NOMO-1 (cell line): ENCODE results near the gene APBA2.
"Not testable (repeated sequence)": the region's sequence is repeated elsewhere in the genome, so short reads cannot be mapped to it uniquely, and the experiment has no call there.

Experiments
- DNase-seq, 2 experiments: peaks; one replicate each; lab custom pipeline; 2025; ENCODE audit not compliant: unreplicated experiment in 2 of 2; lab: John Stamatoyannopoulos, UW

Gene APBA2

DNA sequence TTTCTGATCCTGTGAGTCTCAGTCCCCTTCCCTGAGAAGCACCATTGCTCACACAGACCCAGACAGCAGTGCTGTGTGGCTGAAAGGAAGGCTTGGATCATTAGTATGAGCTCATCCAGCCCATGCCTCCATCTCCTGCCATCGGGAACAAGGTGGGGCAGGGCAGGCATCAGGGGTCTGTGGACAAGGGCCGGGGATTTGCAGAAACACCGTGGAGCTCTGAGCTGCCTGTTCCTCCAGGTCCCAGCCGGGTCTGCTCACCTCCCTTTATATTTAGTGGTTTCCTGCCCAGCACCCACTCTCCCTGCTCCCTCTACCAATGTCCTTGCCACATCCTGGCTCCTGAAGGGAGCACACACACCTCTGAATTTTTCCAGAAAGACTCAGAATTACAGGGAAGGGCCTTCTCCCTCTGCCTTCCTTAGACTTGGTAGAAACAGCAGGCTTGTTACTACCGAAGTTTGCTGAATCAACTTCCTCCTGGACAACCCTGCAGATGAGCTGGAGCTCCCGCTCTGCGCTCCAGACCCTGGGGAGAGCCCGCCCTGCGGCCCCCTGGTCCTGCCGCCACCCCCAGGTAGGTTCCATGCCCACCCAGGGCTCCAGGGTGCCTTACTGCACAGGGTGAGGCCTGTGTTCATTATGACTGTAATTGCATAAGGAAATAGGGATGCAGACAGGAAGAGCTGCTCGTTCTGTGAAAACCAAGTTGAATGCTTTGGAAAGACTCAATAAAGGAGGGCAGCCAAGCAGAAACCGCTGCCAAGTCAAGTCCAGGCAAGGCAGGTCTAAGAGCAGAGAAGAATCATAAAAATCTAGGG is 255.7 kb downstream of the APBA2 start:
- no peak for DNase-seq

DNA sequence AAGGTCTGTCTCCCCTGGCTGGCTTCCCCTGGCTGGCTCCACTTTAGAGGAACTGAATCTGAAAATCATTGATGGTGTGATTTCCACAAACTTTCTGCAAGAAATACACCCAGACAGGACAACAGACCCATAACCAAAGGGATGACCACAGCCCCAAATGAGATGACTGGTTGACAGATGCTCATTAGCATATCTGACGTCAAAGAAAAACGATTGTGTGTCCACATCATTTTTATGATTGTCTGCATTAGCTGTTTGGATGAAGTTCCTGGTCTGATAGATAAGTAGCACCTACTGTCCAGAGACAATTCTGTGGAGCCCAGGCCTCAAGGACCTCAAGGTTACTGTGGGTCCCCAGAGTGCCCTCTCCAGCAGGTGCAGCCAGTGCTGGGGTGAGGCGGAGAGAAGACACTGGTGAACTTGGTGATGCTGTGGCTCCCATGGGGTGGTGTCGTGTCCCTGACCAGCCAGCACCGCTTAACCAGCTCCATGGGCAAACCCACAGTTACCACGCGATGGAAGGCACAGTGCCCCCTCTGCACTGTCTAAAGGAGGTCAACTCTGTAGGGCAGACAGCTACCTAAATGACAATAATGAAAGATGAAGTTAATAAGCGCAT is 256.5 kb downstream of the APBA2 start:
- DNase-seq: peak; percentile 25 to 64

DNA sequence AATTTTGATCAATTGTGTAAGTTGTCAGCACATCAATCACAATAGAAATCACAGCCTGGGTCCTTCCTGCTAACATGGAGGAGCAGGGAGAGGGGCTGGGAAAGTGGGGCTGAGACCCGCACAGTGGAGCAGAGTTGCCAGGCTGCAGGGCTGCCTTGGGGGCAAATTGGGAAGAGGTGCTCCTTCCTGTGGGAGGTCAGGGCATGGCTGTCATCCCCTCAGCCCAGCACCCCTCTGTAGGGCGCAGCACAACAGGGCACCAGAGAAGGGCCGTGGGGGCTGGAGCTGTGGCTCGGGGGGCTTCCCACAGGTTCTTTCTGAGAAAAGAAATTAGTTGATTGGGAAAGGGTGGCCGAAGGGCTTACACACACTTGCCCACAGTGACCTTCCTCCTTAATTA is 257.5 kb downstream of the APBA2 start:
- no peak for DNase-seq

DNA sequence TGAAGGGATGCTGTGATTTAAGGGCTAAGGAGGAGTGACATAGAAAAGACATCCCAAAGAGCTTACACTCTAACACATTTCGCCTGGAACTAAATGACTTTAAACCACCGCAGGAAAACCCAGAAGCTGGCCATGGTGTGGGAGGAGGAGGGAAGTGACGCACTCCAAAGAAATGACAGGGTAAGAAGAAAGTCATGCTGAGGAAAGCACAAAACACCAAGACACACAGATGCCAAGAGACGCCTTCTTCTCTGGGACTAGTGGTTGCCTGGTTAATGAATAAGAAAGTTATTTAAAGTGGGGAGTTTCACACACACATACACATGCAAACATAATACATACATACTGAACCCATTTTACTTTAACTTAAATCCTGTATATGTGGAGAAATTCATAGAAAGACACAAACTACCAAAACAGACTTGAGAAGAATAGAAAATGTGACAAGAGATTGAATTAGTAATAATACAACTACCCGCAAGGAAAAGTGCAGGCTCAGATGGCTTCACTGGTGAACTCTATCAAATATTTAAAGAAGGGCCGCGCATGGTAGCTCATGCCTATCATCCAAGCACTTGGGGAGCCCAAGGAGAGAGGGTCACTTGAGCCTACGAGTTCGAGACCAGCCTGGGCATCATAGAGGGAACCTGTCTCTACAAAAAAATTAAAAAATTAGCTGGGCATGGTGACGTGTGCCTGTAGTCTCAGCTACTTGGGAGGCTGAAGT is 258.3 kb downstream of the APBA2 start:
- no peak for DNase-seq

DNA sequence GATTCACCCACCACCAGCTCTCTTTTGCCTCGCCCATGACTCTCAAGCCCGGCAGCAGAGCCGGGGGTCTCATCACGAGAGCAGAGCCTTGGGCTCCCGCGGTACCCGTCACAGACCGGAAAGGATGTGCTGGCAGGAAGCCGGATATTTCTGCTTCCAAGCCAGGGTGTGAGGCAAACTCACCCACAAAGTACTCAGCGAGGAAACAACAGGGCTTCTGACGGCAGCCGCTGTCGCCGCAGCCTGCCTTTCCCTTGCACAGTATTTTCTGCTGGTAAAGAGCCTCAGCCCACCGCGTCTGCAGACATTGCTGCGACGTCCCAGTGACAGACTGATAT is 263.9 kb downstream of the APBA2 start:
- no peak for DNase-seq

DNA sequence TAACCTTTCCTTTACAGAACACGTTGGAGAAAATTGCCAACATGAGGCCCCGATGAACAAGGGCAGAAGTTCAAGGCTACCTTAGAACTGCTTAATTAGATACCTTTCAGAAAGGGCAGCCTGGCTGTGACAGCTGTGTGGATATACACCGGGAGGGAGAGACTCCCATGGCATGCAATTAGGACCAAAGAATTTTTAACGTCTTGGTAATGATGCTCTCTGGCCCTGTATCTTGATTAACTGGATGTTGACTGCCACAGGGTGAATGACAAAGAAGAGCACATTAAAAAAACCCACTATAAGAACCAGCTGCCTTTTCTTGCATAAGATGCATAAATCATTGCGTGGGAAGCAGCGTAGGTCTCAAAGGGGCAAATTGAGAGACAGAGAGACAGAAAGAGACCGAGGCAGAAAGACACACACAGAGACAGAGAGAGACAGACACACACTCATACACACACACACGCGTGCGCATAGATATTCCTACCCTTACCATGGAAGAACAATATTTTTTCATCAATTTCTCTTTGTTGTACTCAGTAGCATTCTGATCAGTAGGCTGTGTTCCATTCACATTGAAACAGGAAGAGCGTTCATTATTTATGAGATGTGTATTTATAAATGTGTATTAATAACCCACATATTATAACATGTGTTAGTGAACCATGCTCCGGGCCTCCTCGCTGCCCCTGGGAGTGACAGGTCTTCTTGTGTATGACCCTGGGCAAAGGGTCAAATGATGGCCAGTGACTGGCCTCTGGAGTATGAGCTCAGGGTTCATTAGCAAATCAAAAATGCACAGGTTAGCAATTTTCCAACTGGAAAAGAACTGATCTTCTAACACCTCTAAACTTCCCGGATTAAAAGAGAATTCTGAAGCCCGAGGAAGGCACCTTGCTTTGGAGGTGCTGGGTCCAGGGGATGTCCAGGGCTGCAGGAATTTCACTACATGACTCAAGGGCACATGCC is 265.0 kb downstream of the APBA2 start:
- DNase-seq: no peak

DNA sequence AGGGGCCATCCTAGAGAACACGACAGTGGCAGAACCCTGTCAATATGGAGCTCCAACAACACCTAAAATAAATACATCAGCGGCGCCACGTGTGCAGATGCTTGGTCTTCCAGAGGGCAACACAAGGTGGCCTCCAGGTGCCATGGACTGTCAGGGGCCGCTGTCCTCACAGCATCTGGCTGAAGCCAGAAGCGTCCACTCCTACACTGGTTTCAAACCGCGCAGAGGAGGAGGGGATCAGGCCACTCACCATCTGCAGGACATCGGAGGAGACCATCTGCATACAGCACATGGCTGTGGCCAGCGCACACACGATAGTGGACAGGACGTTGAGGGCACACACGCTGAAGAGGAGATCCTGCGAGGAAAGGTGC is 265.7 kb downstream of the APBA2 start:
- no peak for DNase-seq

DNA sequence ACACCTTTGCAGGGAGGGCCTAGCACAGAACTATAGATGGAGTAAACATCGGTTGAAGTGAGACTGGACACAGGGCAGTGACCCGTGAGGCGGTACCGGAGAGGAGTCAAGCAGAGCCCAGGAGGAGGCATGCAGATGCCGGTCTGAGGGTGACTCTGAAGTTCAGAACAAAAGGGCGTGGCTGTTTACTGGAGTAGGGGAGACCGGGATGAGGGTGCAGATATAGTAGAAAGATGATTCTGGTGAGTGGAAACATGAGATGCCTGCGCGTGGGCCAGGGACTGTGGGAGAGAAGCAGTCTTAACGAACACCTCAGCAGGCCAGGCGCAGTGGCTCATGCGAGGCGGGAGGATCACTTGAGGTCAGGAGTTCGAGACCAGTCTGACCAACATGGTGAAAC is 270.7 kb downstream of the APBA2 start:
- no peak for DNase-seq

DNA sequence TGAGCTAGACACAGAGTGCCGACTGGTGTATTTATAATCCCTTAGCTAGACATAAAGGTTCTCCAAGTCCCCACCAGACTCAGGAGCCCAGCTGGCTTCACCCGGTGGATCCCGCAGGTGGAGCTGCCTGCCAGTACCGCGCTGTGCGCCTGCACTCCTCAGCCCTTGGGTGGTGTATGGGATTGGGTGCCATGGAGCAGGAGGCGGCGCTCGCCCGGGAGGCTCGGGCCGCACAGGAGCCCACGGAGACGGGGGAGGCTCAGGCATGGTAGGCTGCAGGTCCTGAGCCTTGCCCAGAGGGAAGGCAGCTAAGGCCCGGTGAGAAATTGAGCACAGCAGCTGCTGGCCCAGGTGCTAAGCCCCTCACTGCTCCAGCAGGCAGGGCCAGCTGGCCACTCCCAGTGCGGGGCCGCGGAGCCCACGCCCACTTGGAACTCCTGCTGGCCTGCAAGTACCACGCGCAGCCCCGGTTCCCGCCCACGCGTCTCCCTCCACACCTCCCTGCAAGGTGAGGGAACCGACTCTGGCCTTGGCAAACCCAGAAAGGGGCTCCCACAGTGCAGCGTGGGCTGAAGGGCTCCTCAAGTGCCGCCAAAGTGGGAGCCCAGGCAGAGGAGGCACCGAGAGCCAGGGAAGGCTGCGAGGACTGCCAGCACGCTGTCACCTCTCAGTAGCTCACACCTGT is 274.1 kb downstream of the APBA2 start:
- no peak for DNase-seq

DNA sequence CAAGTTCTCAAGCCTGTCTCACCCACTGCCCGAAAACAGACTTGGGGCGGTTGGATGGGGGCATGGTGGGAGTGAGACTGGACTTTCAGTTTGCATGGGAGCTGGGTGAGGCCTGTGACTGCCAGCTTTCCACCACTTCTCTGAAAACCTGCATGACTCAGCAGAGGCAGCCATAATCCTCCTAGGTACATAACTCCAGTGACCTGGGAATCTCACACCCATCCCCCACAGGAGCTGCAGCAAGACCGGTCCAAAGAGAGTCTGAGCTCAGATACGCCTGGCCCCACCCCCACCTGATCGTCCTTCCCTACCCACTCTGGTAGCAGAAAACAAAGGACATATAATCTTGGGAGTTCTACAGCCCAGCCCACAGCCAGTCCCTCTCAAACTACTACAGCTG is 276.6 kb downstream of the APBA2 start:
- DNase-seq: no peak

DNA sequence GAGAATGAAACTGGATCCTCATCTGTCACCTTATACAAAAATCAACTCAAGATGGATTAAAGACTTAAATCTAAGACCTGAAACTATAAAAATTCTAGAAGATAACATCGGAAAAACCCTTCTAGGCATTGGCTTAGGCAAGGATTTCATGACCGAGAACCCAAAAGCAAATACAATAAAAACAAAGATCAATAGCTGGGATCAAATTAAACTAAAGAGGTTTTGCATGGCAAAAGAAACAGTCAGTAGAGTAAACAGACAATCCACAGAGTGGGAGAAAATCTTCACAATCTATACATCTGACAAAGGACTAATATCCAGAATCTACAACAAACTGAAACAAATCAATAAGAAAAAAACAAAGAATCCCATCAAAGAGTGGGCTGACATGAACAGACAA is 281.3 kb downstream of the APBA2 start:
- DNase-seq: not testable (repeated sequence)
